HG02938 (cell line): Measurements from ENCODE around the gene LMF2.

Experiments used
- ATAC-seq: cut with Tn5 transposase; IDR thresholded peaks from one replicate; pipeline ENCODE4 v1.9.1; 2021; ENCODE audit warnings: mild to moderate bottlenecking, moderate library complexity; ENCODE audit not compliant: unreplicated experiment

LMF2 gene

GRCh38 chr22:50483977-50484853, 23.3 kb downstream of the LMF2 start:
- ATAC-seq = no peak

GRCh38 chr22:50483556-50483955, 23.9 kb downstream of the LMF2 start:
- no peak for ATAC-seq

GRCh38 chr22:50483106-50483505, 24.4 kb downstream of the LMF2 start:
- no peak for ATAC-seq

- no peak for ATAC-seq
These were observed 25.1 kb downstream of the LMF2 start for GRCh38 chr22:50482107-50483074.

GRCh38 chr22:50481440-50482106, 25.9 kb downstream of the LMF2 start, which contains the start of gene ADM2:
TSS of gene ADM2 (plus strand) at chr22:50481543. CDS start at chr22:50481848, 305 bp downstream.
- no peak for ATAC-seq

- ATAC-seq = no peak
These were observed 26.5 kb downstream of the LMF2 start for GRCh38 chr22:50481045-50481439.

- no peak for ATAC-seq
These were observed 27.8 kb downstream of the LMF2 start for GRCh38 chr22:50479721-50480120.

- ATAC-seq = no peak
These were observed 29.6 kb downstream of the LMF2 start for GRCh38 chr22:50477923-50478322.

GRCh38 chr22:50476868-50477267, 30.6 kb downstream of the LMF2 start:
- no peak for ATAC-seq

GRCh38 chr22:50475652-50476002, 31.9 kb downstream of the LMF2 start:
- ATAC-seq = no peak

GRCh38 chr22:50474710-50475651, 32.5 kb downstream of the LMF2 start, which contains the start of gene SBF1:
TSS of gene SBF1 (minus strand) at chr22:50475035. CDS start at chr22:50474840, 195 bp downstream.
- peak; percentile 54 for ATAC-seq

GRCh38 chr22:50473855-50474671, 33.4 kb downstream of the LMF2 start:
- no peak for ATAC-seq

- ATAC-seq = no peak
These were observed 34.4 kb downstream of the LMF2 start for GRCh38 chr22:50473088-50473487.

- no peak for ATAC-seq
These were observed 35.5 kb downstream of the LMF2 start for GRCh38 chr22:50471962-50472361.

GRCh38 chr22:50471197-50471847, 36.2 kb downstream of the LMF2 start:
- no peak for ATAC-seq

GRCh38 chr22:50470491-50470890, 37.0 kb downstream of the LMF2 start:
- no peak for ATAC-seq

- peak; percentile 50 for ATAC-seq
These were observed 37.9 kb downstream of the LMF2 start for GRCh38 chr22:50469377-50470305.
